Aorta (tissue), 5 donors: ENCODE results near the gene CPT1B. TPM values are rescaled to one million over a fixed set of nuclear protein-coding genes. Genes with fewer than 3 reads are reported as not detected.

Experiments used
- ATAC-seq: fragments of 200-7000 bp; cut with Tn5 transposase; one replicate; pipeline ENCODE4 v1.9.1; 2022; ENCODE audit warnings: moderate library complexity; ENCODE audit not compliant: low FRiP score
- DNase-seq, 2 donors: peaks; one replicate each; pipeline ENCODE4 v3.0.0-alpha.2; 2020
- H3K27ac ChIP-seq, 2 donors: one replicate each; pipeline ENCODE4 v1.5.1; 2013; ENCODE audit warnings: low read length in 2 of 2, mild to moderate bottlenecking in 2 of 2, moderate library complexity in 2 of 2, control low read depth in 1 of 2, inconsistent platforms in 1 of 2, low read depth in 1 of 2
- H3K27me3 ChIP-seq, 2 donors: one replicate each; pipeline ENCODE4 v1.6.1; 2013; ENCODE audit warnings: control low read depth in 1 of 2, low read length in 1 of 2, mild to moderate bottlenecking in 1 of 2, moderate library complexity in 1 of 2; ENCODE audit not compliant: insufficient read depth in 2 of 2, control insufficient read depth in 1 of 2
- H3K36me3 ChIP-seq, 2 donors: one replicate each; pipeline ENCODE4 v1.6.1; 2013; ENCODE audit warnings: control low read depth in 1 of 2, low read length in 1 of 2, mild to moderate bottlenecking in 1 of 2; ENCODE audit not compliant: insufficient read depth in 2 of 2, control insufficient read depth in 1 of 2
- H3K4me1 ChIP-seq, 2 donors: one replicate each; pipeline ENCODE4 v1.6.1; 2013; ENCODE audit warnings: low read length in 2 of 2, control low read depth in 1 of 2, mild to moderate bottlenecking in 1 of 2, moderate library complexity in 1 of 2; ENCODE audit not compliant: insufficient read depth in 2 of 2, control insufficient read depth in 1 of 2
- H3K4me3 ChIP-seq, 2 donors: one replicate each; pipeline ENCODE4 v1.5.1; 2013; ENCODE audit warnings: low read length in 2 of 2, control low read depth in 1 of 2, mild to moderate bottlenecking in 1 of 2
- H3K9me3 ChIP-seq: one replicate; pipeline ENCODE4 v1.6.1; 2013; ENCODE audit warnings: mild to moderate bottlenecking, low read length; ENCODE audit not compliant: control insufficient read depth
- WGBS, 2 donors: extraction: QIAGEN DNeasy Blood & Tissue Kit; methylation state at CpG; one replicate each; pipeline ENCODE4 v1.1.7; 2013; 5-methylcytosine and 5-hydroxymethylcytosine counted together
- intact Hi-C, 2 donors: fragments of 100-400 bp; cut with DNase I; formaldehyde crosslinking; loops; one replicate each; pipeline versions ENCODE4 v1.14.2 to v1.15.0; 2022
- polyA plus RNA-seq, 2 donors: library from polyadenylated mRNA; stranded (reverse); fragments of 200-250 nt; gene quantifications; one replicate each; pipeline ENCODE4 v1.2.3, GENCODE V29; 2013
- total RNA-seq, 2 donors: library from RNA; stranded (reverse); fragmentation: NEBNext Ultra II Directional; extraction: Animal tissue kit (Norgen Biotek cat#: 25700); gene quantifications; one replicate each; pipeline ENCODE4 v1.2.1, GENCODE V29; 2021
- donor health status: healthy with polysubstance abuse.
- donor health status: Bipolar disorder and iron deficiency.
- donor health status: DM: no; HTN: no; CAD: no.
- donor health status: DM: no; HTN: no; CAD: no.
- donor health status: DM: yes; HTN: yes; CAD: no.

CPT1B gene
- total and polyA plus RNA-seq, 4 donors, result 3.2 to 11.5 (median 5.2) TPM

GRCh38 chr22:50561401-50562358 lies 16.5 kb downstream of the CPT1B start:
- Histone ChIP-seq H3K4me1 (no peaks in the 10 kb centered on the region), H3K27ac (no peak overlapping the region), H3K36me3 (no peaks in the 10 kb centered on the region), H3K9me3 (no peaks in the 10 kb centered on the region), H3K4me3 (no peak overlapping the region), H3K27me3 (no peaks in the 10 kb centered on the region)
- intact Hi-C loops, result loop anchor here in 1 of 2 donors (2.0 to 5.0 kb wide), 3 partner anchors 21 to 54 kb away; partner anchors contain the start of genes CHKB, LMF2, NCAPH2 and SCO2
- DNase-seq (peak; percentile 47 to 68), ATAC-seq (no peak)
- WGBS, 2 donors, result 68 to 70% methylated on average over 28 to 31 of the region's 34 CpGs

DNA sequence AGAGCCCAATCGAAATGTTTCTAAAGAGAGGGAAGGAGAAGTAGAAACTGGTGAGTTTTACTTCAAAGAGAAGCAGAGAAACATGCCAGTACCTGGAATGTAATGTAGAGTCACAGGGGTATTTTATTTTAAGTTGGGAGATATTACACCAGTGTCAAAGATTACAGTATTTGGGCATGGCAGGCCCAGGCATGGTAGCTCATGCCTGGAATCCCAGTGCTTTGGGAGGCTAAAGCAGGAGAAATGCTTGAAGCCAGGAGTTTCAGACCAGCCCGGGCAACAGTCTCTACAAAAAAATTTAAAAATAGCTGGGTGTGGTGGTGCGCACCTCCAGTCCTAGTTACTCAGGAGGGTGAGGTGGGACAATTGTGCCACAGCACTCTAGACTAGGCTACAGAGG lies 18.2 kb downstream of the CPT1B start:
- Histone ChIP-seq H3K4me1 (no peaks in the 10 kb centered on the region), H3K27ac (no peak overlapping the region), H3K27me3 (no peaks in the 10 kb centered on the region), H3K36me3 (no peaks in the 10 kb centered on the region), H3K4me3 (no peak overlapping the region), H3K9me3 (no peaks in the 10 kb centered on the region)
- 80 to 81% methylated on average over 3 of the region's 3 CpGs for WGBS, 2 donors
- intact Hi-C loops, result loop anchor here in 1 of 2 donors (5.0 kb wide), 2 partner anchors 33 to 53 kb away; partner anchors contain the start of genes LMF2, NCAPH2 and SCO2
- ATAC-seq, result no peak
- DNase-seq, result peak in 1 of 2 donors; percentile 8

DNA sequence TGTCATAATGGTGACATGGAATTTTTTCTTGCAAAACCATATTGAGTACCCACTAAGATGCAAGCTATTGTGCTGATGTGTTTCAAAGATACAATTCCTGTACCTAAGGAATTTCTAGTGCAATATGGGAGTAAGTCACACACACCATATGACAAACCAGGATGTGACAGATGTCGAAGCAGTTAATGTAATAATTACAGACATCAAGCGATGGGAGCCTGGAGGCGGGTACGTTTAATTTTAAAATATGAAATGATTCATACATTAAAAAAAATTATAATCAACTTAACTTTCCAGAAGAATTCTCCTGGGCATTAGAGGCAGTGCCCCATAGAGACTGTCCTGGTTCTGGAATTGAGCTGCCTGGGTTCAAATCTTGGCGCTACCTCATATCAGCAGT lies 21.5 kb downstream of the CPT1B start:
- 72 to 74% methylated on average over 5 of the region's 5 CpGs for WGBS, 2 donors
- Histone ChIP-seq H3K4me3 (no peak overlapping the region), H3K4me1 (no peaks in the 10 kb centered on the region), H3K27ac (no peak overlapping the region), H3K36me3 (no peaks in the 10 kb centered on the region), H3K27me3 (no peaks in the 10 kb centered on the region), H3K9me3 (no peaks in the 10 kb centered on the region)
- no peak for ATAC-seq
- no peak for DNase-seq
- intact Hi-C loops, result no loop called here

- intact Hi-C loops, result no loop called here
Measured at GRCh38 chr22:50553310-50553709, 24.9 kb downstream of the CPT1B start.

DNA sequence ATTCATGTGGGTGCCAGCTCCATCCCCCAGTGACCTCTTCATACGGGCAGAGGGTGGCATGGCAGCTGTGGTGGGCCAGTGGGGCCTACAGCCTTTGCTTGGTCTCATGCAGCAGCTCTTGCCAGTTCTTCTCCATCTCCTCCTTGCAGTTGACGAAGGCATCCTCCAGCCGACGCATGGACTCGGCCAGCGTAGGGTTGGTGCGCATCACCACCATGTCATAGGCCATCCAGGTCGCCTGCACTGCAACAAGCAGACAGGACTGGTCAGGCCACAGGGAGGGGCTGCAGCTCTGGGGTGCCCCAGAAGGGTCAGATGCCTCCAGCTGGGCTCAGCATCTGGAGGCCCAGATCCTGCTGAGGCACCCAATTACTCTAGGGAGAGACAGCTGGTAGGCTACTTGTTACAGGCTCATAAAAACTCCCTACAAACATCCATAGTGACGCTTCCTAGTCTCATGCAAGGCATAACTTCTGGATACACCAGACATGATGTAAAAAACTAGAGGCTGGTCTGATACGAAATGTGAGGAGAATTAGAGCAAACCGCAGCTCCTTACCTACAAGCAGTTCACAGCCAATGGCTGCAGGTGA lies 27.0 kb downstream of the CPT1B start:
- intact Hi-C loops, result no loop called here
- H3K27ac ChIP-seq, result no peak overlapping the region
- no peaks in the 10 kb centered on the region for H3K4me1 ChIP-seq
- WGBS, 2 donors, result 94 to 96% methylated on average over 11 of the region's 11 CpGs
- no peaks in the 10 kb centered on the region for H3K27me3 ChIP-seq
- H3K36me3 ChIP-seq, result no peaks in the 10 kb centered on the region
- ATAC-seq, result no peak
- H3K4me3 ChIP-seq, result no peak overlapping the region
- H3K9me3 ChIP-seq, result no peaks in the 10 kb centered on the region
- DNase-seq, result peak in 1 of 2 donors; percentile 21

More at GRCh38 chr22:50553310-50553709, 24.9 kb downstream of the CPT1B start:
- no peak overlapping the region for H3K27ac ChIP-seq
- DNase-seq (peak in 1 of 2 donors; percentile 6), ATAC-seq (no peak)
- H3K36me3 ChIP-seq, result no peaks in the 10 kb centered on the region
- H3K9me3 ChIP-seq, result no peaks in the 10 kb centered on the region
- no peaks in the 10 kb centered on the region for H3K4me1 ChIP-seq
- no peaks in the 10 kb centered on the region for H3K27me3 ChIP-seq
- WGBS, 2 donors, result 76 to 78% methylated on average over 8 of the region's 8 CpGs
- no peak overlapping the region for H3K4me3 ChIP-seq

DNA sequence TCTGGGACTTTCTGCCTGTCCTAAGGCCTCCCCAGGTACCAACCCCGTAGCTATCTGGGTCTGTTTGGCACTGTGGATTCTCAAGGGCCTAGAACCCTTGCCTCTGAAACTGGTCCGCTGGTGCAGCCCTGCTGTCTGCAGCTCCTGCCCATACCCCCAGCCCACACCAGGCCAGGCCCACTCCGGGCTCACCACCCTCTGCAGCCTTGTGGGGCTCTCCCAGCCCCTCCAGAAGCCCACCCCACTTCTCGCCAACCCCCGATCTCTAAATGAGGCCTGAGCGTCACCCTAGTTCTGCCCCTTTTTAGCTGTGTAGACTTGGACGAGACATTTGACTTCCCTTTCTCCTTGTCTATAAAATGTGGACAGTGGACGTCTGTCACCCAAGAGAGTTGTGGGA lies 27.8 kb downstream of the CPT1B start:
- Histone ChIP-seq H3K36me3 (no peaks in the 10 kb centered on the region), H3K9me3 (no peaks in the 10 kb centered on the region), H3K4me1 (no peaks in the 10 kb centered on the region), H3K27ac (no peak overlapping the region), H3K27me3 (no peaks in the 10 kb centered on the region), H3K4me3 (no peak overlapping the region)
- WGBS, 2 donors, result 91% methylated on average over 8 of the region's 8 CpGs
- ATAC-seq (no peak), DNase-seq (peak in 1 of 2 donors; percentile 36)
- intact Hi-C loops, result no loop called here

- peak in 1 of 2 donors; percentile 42 for DNase-seq
- no peak overlapping the region for H3K4me3 ChIP-seq
- H3K36me3 ChIP-seq, result no peaks in the 10 kb centered on the region
- no peaks in the 10 kb centered on the region for H3K4me1 ChIP-seq
- no peak overlapping the region for H3K27ac ChIP-seq
- H3K9me3 ChIP-seq, result no peaks in the 10 kb centered on the region
- intact Hi-C loops, result no loop called here
- ATAC-seq, result no peak
- H3K27me3 ChIP-seq, result no peaks in the 10 kb centered on the region
- 59 to 64% methylated on average over 54 to 68 of the region's 68 CpGs for WGBS, 2 donors
Measured at GRCh38 chr22:50548921-50549790, 29.1 kb downstream of the CPT1B start.
